Mesendoderm (in vitro differentiated cells): ENCODE results near the gene ZBTB7C.

ENCODE experiments used
- DNase-seq: peaks from one replicate; pipeline ENCODE4 v3.0.0; 2013
- H2AK5ac ChIP-seq: 2 replicates; pipeline ENCODE4 v1.6.1; 2013; ENCODE audit warnings: low read length, inconsistent platforms
- H2BK120ac ChIP-seq: 2 replicates; pipeline ENCODE4 v1.6.1; 2013; ENCODE audit warnings: low read depth, mild to moderate bottlenecking, low read length, moderate library complexity, mixed read lengths
- H2BK15ac ChIP-seq: replicated peaks from 2 replicates; pipeline ENCODE4 v1.6.1; 2013; ENCODE audit warnings: low read depth, mild to moderate bottlenecking, moderate library complexity
- H2BK5ac ChIP-seq: 2 replicates; pipeline ENCODE4 v1.6.1; 2013; ENCODE audit warnings: low read length, inconsistent platforms
- H3K18ac ChIP-seq: 2 replicates; pipeline ENCODE4 v1.6.1; 2013; ENCODE audit warnings: mild to moderate bottlenecking, low read length, mixed read lengths
- H3K23ac ChIP-seq: one replicate; pipeline ENCODE4 v1.6.1; 2013; ENCODE audit warnings: low read length
- H3K27ac ChIP-seq: 2 replicates; pipeline ENCODE4 v1.5.1; 2013; ENCODE audit warnings: low read depth, mild to moderate bottlenecking, inconsistent platforms, low read length, moderate library complexity
- H3K27me3 ChIP-seq: 2 replicates; pipeline ENCODE4 v1.6.1; 2013; ENCODE audit warnings: low read length, control low read depth, mild to moderate bottlenecking, inconsistent platforms; ENCODE audit not compliant: insufficient read depth, poor library complexity
- H3K36me3 ChIP-seq: 2 replicates; pipeline ENCODE4 v1.6.1; 2013; ENCODE audit warnings: low read length, inconsistent platforms; ENCODE audit not compliant: control insufficient read depth, insufficient read depth
- H3K4ac ChIP-seq: one replicate; pipeline ENCODE4 v1.6.1; 2013; ENCODE audit warnings: low read depth, mild to moderate bottlenecking, low read length, moderate library complexity
- H3K4me1 ChIP-seq: 2 replicates; pipeline ENCODE4 v1.6.1; 2013; ENCODE audit warnings: low read depth, low read length, inconsistent platforms; ENCODE audit not compliant: control insufficient read depth
- H3K4me2 ChIP-seq: 2 replicates; pipeline ENCODE4 v1.6.1; 2013; ENCODE audit warnings: low read length
- H3K4me3 ChIP-seq: 2 replicates; pipeline ENCODE4 v1.5.1; 2013; ENCODE audit warnings: mild to moderate bottlenecking, low read length
- H3K56ac ChIP-seq: one replicate; pipeline ENCODE4 v1.6.1; 2013; ENCODE audit warnings: low read length
- H3K79me1 ChIP-seq: 2 replicates; pipeline ENCODE4 v1.6.1; 2013; ENCODE audit warnings: low read length, inconsistent platforms
- H3K79me2 ChIP-seq: 2 replicates; pipeline ENCODE4 v1.6.1; 2013; ENCODE audit warnings: mild to moderate bottlenecking, low read length; ENCODE audit not compliant: control insufficient read depth, insufficient read depth
- H3K9ac ChIP-seq: 2 replicates; pipeline ENCODE4 v1.6.1; 2013; ENCODE audit warnings: low read length, inconsistent platforms
- H4K5ac ChIP-seq: one replicate; pipeline ENCODE4 v1.6.1; 2013; ENCODE audit warnings: low read length
- H4K8ac ChIP-seq: one replicate; pipeline ENCODE4 v1.6.1; 2013; ENCODE audit warnings: low read depth, mild to moderate bottlenecking, control low read depth, low read length, moderate library complexity
- WGBS: extraction: QIAGEN DNeasy Blood & Tissue Kit; methylation state at CpG from one replicate; pipeline ENCODE4 v1.1.7; 2013; ENCODE audit warnings: low lambda C conversion rate, missing lambda C conversion rate; ENCODE audit not compliant: insufficient coverage; ENCODE audit errors: extremely low coverage; 5-methylcytosine and 5-hydroxymethylcytosine counted together

The ZBTB7C gene

DNA sequence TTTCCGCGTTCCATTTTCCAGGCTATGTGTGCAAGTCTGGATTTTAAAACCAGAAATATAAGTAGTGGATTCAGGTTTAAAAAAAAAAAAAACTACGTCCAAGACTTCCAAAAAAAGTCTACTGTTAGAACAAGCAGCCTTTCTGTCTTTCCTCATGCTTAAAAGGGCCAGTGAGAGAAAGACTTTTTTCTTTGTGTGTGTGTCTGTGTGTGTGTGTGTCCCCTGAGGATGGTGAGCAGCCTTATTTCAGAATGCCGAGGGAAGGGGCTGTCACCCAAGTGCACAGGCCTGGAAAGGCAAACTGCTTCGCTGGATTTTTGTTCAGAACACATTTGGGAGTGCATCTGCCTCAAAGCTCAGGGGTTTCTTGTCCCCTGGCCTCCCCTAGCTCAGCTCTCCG is 98.8 kb downstream of the ZBTB7C start:
- Histone ChIP-seq H3K36me3 (no peaks in the 10 kb centered on the region), H2BK120ac (no peak overlapping the region), H3K4ac (no peak overlapping the region), H4K5ac (no peak overlapping the region), H2BK15ac (no peak overlapping the region), H3K23ac (no peak overlapping the region), H3K4me3 (no peak overlapping the region), H2AK5ac (no peak overlapping the region), H3K27ac (no peak overlapping the region), H3K27me3 (no peaks in the 10 kb centered on the region), H3K18ac (no peak overlapping the region), H2BK5ac (no peak overlapping the region), H3K9ac (no peak overlapping the region), H3K4me1 (peaks cover 5% of the 10 kb centered on the region), H3K4me2 (no peak overlapping the region), H3K79me2 (no peaks in the 10 kb centered on the region), H3K79me1 (no peaks in the 10 kb centered on the region), H3K56ac (no peak overlapping the region), H4K8ac (no peak overlapping the region)
- DNase-seq: no peak
- WGBS: no CpG with 5 or more reads among the region's 6 CpGs

DNA sequence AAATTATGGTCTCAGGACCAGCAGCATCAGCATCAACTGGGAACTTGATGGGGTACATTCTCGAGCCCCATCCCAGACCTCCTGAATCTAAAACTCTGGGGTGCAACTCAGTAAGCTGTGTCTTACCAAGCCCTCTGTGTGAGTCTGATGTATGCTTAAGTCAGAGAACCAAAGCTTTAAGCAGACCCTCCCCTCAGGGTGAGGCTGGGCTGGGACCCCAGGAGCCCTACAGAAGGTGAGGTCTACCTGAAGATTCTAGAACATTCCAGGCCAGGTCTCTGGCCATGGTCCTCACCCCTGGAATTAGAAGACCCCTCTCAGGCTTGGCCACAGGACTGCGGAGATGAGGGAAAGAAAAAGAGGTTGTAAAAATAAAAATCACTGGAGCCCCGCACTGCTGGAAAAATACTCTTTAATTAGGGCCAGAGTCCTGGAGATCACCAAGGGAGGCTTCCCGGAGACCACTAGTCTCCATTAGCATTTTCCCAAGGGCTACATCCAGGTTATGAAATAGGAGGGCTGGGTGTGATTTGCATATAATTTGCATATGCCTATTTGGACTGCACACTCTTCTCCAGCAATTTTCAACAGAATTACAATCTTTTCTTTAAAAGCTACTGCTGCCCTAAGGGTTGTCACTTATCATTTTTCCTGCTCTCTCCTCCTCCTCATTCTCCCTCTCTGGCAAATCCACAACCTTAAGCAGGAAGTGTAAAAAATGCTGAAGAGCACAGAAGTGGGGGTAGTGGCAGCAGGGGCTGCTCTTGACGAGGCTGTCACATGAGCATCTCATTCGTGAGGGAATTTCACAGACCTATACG is 100.2 kb downstream of the ZBTB7C start:
- H2AK5ac ChIP-seq: no peak overlapping the region
- peaks cover 1% of the 10 kb centered on the region for H3K4me1 ChIP-seq
- H2BK120ac ChIP-seq: no peak overlapping the region
- H2BK5ac ChIP-seq: no peak overlapping the region
- no peak overlapping the region for H4K5ac ChIP-seq
- no peak overlapping the region for H4K8ac ChIP-seq
- no peak overlapping the region for H3K9ac ChIP-seq
- H2BK15ac ChIP-seq: no peak overlapping the region
- no peak overlapping the region for H3K4me2 ChIP-seq
- no peaks in the 10 kb centered on the region for H3K79me1 ChIP-seq
- no CpG with 5 or more reads among the region's 7 CpGs for WGBS
- H3K27ac ChIP-seq: no peak overlapping the region
- no peak overlapping the region for H3K4me3 ChIP-seq
- H3K56ac ChIP-seq: no peak overlapping the region
- H3K18ac ChIP-seq: no peak overlapping the region
- H3K23ac ChIP-seq: no peak overlapping the region
- DNase-seq: no peak
- H3K36me3 ChIP-seq: no peaks in the 10 kb centered on the region
- H3K4ac ChIP-seq: no peak overlapping the region
- no peaks in the 10 kb centered on the region for H3K79me2 ChIP-seq
- H3K27me3 ChIP-seq: no peaks in the 10 kb centered on the region

DNA sequence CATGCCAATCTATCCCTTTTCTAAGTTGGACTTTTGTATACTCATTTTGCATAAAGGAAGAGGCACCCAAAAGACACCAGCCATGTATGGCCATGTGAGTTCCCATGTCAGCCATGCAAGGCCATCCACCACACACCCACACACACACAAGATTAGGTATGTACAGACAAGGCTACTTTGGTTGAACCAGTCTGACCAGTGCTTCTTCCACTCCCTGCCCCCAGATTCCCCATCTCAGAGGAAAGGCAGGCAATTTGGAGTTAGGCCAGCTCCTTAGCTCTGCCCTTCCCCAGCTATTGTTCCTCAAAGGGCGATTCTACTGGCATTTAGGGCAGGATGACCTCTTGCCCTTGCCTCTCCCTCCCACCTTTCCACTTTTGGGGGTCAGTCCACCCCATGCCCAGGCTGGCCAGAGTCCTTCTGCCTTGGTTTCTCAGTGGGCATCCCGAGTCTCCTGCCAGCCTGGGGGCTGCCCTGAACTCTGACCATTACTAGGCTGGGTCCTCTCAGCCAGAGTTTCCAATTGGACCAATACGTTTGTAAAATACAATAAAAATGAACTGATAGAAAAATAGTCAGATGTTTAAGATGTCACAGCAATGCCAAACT is 101.1 kb downstream of the ZBTB7C start:
- Histone ChIP-seq H3K18ac (no peak overlapping the region), H4K5ac (no peak overlapping the region), H4K8ac (no peak overlapping the region), H3K4ac (no peak overlapping the region), H3K36me3 (no peaks in the 10 kb centered on the region), H2BK15ac (no peak overlapping the region), H3K4me2 (no peak overlapping the region), H3K27me3 (no peaks in the 10 kb centered on the region), H3K27ac (no peak overlapping the region), H3K23ac (no peak overlapping the region), H3K4me1 (peaks cover 1% of the 10 kb centered on the region), H2AK5ac (no peak overlapping the region), H2BK120ac (no peak overlapping the region), H3K9ac (no peak overlapping the region), H3K79me2 (no peaks in the 10 kb centered on the region), H3K4me3 (no peak overlapping the region), H3K79me1 (no peaks in the 10 kb centered on the region), H3K56ac (no peak overlapping the region), H2BK5ac (no peak overlapping the region)
- WGBS: no CpG with 5 or more reads among the region's 3 CpGs
- no peak for DNase-seq

DNA sequence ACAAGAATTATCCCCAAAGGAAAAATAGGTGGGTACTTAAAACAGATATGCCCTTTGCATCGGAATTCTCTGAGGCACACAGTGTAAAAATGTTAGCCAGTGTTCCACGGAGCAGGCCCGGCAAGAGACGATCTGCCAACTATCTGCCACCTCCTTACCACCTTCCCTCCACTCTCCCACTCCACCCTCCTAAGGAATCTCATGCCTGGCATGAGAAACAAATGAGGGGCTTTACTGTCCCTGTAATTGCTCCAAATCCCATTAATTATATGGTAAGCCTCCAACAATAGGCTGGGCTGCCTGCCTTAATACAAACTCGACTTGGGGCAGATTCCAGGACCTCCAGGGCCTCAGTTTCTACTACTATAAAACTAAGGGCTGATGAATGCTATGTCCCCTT is 102.3 kb downstream of the ZBTB7C start:
- peaks cover 1% of the 10 kb centered on the region for H3K4me1 ChIP-seq
- no peak overlapping the region for H3K4me2 ChIP-seq
- no peak overlapping the region for H3K27ac ChIP-seq
- no peak overlapping the region for H4K5ac ChIP-seq
- no peak overlapping the region for H3K4me3 ChIP-seq
- no CpG with 5 or more reads among the region's 5 CpGs for WGBS
- H2BK120ac ChIP-seq: no peak overlapping the region
- no peak overlapping the region for H2BK5ac ChIP-seq
- H3K9ac ChIP-seq: no peak overlapping the region
- H4K8ac ChIP-seq: no peak overlapping the region
- no peaks in the 10 kb centered on the region for H3K79me1 ChIP-seq
- H3K23ac ChIP-seq: no peak overlapping the region
- H3K79me2 ChIP-seq: no peaks in the 10 kb centered on the region
- H3K36me3 ChIP-seq: no peaks in the 10 kb centered on the region
- DNase-seq: no peak
- H3K4ac ChIP-seq: no peak overlapping the region
- no peak overlapping the region for H2BK15ac ChIP-seq
- H2AK5ac ChIP-seq: no peak overlapping the region
- H3K27me3 ChIP-seq: no peaks in the 10 kb centered on the region
- H3K18ac ChIP-seq: no peak overlapping the region
- H3K56ac ChIP-seq: no peak overlapping the region

DNA sequence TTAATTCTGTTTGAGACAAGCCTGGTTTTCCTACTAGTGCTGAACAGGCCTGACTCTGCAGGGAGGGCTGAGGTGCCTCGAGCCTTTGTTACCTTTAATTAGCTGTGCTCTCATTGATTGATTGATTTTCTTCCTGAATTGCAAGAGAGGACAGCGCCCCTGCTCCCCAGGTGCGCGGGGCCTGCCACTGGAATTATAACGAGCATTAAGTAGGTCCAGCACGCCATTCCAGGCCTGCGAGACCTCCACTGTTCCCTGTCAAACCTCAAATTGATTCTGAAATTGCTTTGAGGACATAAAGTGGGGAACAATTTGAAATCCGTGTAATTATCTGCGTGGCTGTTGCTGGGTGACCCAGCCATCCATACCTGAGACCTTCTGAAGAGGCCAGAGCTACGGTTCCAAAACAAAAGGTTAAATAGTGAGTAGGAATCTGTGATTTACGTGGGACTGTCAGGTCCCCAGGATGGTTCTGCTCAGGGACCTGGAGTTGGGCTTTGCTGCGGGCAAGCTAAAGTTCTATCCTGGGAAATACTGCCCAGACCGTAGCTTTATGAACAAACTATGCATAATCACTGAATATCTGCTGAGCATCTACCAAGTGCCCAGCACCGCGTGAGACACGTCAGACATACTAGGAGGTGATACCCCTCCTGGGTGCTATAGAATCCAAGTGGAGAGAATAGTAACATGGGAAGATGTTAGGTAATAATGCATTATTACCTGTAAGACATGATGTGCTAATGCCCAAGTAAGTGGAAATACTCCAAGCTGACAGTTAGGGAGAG is 104.1 kb downstream of the ZBTB7C start:
- Histone ChIP-seq H3K79me1 (no peaks in the 10 kb centered on the region), H3K4me3 (no peak overlapping the region), H3K27me3 (no peaks in the 10 kb centered on the region), H2BK120ac (no peak overlapping the region), H2BK15ac (no peak overlapping the region), H4K5ac (no peak overlapping the region), H3K36me3 (no peaks in the 10 kb centered on the region), H4K8ac (no peak overlapping the region), H3K9ac (no peak overlapping the region), H3K4ac (no peak overlapping the region), H3K4me2 (no peak overlapping the region), H3K79me2 (no peaks in the 10 kb centered on the region), H3K18ac (no peak overlapping the region), H2AK5ac (no peak overlapping the region), H3K27ac (no peak overlapping the region), H3K4me1 (peaks cover 4% of the 10 kb centered on the region), H3K23ac (no peak overlapping the region), H2BK5ac (no peak overlapping the region), H3K56ac (no peak overlapping the region)
- no CpG with 5 or more reads among the region's 16 CpGs for WGBS
- DNase-seq: no peak
